ENCODE data around the gene LRP4.

Gene LRP4

DNA sequence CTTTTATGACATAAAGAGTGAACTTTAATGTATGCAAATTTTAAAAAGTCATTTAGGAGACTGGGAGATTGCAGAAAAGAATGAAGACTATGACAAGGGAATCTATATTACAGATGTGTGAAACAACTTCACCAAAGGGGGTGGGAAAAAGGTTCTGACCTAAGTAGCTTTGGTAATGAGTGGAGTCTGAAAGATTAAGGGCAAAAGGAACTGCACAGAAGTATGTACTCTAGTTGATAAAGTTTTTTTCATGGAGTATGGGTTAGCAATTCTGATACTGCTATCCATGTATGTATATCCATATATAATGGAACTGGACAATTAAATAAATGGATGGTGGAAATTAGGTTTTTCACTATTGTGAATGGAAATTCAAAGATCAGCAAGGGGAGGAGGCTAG, 81.5 kb downstream of the LRP4 start:
- H3K4me3 ChIP-seq, result no peak overlapping the region
- H3K27me3 ChIP-seq, result no peaks in the 10 kb centered on the region
- H3K36me3 ChIP-seq, result peaks cover 61% of the 10 kb centered on the region
- H3K27ac ChIP-seq, result no peak overlapping the region
- H4K20me1 ChIP-seq, result peaks cover 100% of the 10 kb centered on the region
- no peak overlapping the region for H3K4me2 ChIP-seq
- peaks cover 6% of the 10 kb centered on the region for H3K4me1 ChIP-seq
- H3K9ac ChIP-seq, result no peak overlapping the region
- no peaks in the 10 kb centered on the region for H3K9me3 ChIP-seq
- no peak for TF ChIP-seq Cebpa-rat (IDR thresholded peaks at IDR 0.05)

- peaks cover 100% of the 10 kb centered on the region for H4K20me1 ChIP-seq
- H3K4me3 ChIP-seq, result no peak overlapping the region
- no peaks in the 10 kb centered on the region for H3K9me3 ChIP-seq
- H3K4me1 ChIP-seq, result peaks cover 1% of the 10 kb centered on the region
- no peak for TF ChIP-seq Cebpa-rat (IDR thresholded peaks at IDR 0.05)
- H3K27ac ChIP-seq, result no peak overlapping the region
- H3K27me3 ChIP-seq, result no peaks in the 10 kb centered on the region
- no peak overlapping the region for H3K9ac ChIP-seq
- no peak overlapping the region for H3K4me2 ChIP-seq
- H3K36me3 ChIP-seq, result peaks cover 60% of the 10 kb centered on the region
Observed at GRCh38 chr11:46836431-46836830, 81.9 kb downstream of the LRP4 start.

GRCh38 chr11:46835897-46836296, 82.5 kb downstream of the LRP4 start:
- no peak overlapping the region for H3K9ac ChIP-seq
- no peak overlapping the region for H3K4me2 ChIP-seq
- no peaks in the 10 kb centered on the region for H3K9me3 ChIP-seq
- peaks cover 100% of the 10 kb centered on the region for H4K20me1 ChIP-seq
- H3K27me3 ChIP-seq, result no peaks in the 10 kb centered on the region
- H3K4me1 ChIP-seq, result no peaks in the 10 kb centered on the region
- H3K4me3 ChIP-seq, result no peak overlapping the region
- H3K36me3 ChIP-seq, result peaks cover 55% of the 10 kb centered on the region
- TF ChIP-seq Cebpa-rat (IDR thresholded peaks at IDR 0.05), result no peak
- no peak overlapping the region for H3K27ac ChIP-seq

DNA sequence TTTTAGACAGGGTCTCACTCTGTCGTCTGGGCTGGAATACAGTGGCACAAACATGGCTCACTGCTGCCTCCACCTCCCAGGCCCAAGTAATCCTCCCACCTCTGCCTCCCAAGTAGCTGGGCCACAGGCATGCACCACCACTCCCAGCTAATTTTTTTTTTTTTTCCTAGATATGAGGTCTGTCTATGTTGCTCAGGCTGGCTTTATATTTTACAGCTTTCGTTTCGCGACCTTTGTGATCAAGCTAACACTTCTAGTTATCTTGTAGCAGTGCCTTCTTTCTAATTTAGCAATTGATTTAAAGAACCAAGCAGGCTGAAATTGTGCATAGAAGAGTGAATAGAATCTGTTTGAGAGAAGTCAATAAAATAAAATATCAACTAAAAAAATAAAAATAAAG, 83.5 kb downstream of the LRP4 start:
- Histone ChIP-seq H3K36me3 (peaks cover 51% of the 10 kb centered on the region), H3K4me3 (no peak overlapping the region), H3K4me2 (no peak overlapping the region), H3K27me3 (no peaks in the 10 kb centered on the region), H4K20me1 (peaks cover 100% of the 10 kb centered on the region), H3K9me3 (no peaks in the 10 kb centered on the region), H3K4me1 (no peaks in the 10 kb centered on the region), H3K9ac (no peak overlapping the region), H3K27ac (no peak overlapping the region)
- no peak for TF ChIP-seq Cebpa-rat (IDR thresholded peaks at IDR 0.05)

DNA sequence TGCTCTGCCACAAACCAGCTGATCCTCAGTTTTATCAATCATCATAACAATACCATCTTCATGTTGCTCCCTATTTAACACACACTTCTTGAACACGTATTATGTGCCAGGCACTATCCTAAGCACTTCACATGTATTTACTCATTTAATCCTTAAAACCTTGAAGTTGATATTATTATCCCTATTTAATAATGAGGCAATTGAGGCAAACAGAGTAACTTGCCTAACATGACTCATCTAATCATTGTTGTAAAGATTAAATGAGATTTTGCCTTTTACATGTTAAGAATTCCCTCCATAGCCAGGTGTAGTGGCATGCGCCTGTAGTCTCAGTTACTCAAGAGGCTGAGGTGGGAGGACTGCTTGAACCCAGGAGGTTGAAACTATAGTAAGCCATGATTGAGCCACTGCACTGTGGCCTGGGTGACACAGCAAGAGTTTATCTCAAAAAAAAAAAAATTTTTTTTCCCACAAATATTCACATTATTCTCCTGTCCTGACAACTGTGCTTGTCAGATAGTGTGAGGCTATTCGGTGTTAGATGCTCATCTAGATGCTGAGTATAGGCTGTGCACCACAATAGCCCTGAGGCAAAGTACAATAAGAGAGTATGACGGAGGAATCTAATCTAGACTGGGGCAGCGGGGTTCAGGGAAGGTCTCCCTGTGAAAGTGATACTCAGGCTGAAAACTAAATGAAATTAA, 85.7 kb downstream of the LRP4 start:
- H3K4me2 ChIP-seq, result no peak overlapping the region
- H3K4me1 ChIP-seq, result peaks cover 9% of the 10 kb centered on the region
- H3K36me3 ChIP-seq, result peaks cover 36% of the 10 kb centered on the region
- no peak overlapping the region for H3K4me3 ChIP-seq
- H3K9ac ChIP-seq, result no peak overlapping the region
- peaks cover 100% of the 10 kb centered on the region for H4K20me1 ChIP-seq
- TF ChIP-seq Cebpa-rat (IDR thresholded peaks at IDR 0.05), result no peak
- no peaks in the 10 kb centered on the region for H3K27me3 ChIP-seq
- no peak overlapping the region for H3K27ac ChIP-seq
- H3K9me3 ChIP-seq, result no peaks in the 10 kb centered on the region

DNA sequence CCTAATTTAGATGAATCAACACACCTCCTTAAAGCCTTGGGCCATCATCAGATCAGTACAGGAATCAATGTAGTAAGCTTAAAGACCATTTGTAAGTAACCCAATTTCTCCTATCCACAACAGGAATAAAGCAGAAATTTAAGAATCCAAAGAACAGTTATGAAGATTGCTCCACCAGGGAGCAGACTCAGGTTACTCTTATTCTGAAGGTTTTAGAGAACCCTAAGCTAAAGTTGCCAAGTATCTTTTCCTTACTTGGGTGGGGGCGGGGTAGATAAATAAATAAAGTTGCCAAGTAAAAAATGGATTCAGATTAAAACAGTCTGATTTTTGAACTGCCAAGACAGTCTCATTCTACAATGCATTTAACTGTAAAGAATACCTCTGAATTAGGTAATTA, 90.4 kb downstream of the LRP4 start:
- no peak overlapping the region for H3K9ac ChIP-seq
- H3K4me3 ChIP-seq, result no peak overlapping the region
- no peaks in the 10 kb centered on the region for H3K27me3 ChIP-seq
- peaks cover 23% of the 10 kb centered on the region for H3K36me3 ChIP-seq
- H3K4me1 ChIP-seq, result peaks cover 27% of the 10 kb centered on the region
- no peak for TF ChIP-seq Cebpa-rat (IDR thresholded peaks at IDR 0.05)
- H3K9me3 ChIP-seq, result no peaks in the 10 kb centered on the region
- no peak overlapping the region for H3K4me2 ChIP-seq
- H3K27ac ChIP-seq, result no peak overlapping the region
- peaks cover 100% of the 10 kb centered on the region for H4K20me1 ChIP-seq

- no peak for TF ChIP-seq Cebpa-rat (IDR thresholded peaks at IDR 0.05)
- Histone ChIP-seq H3K27me3 (no peaks in the 10 kb centered on the region), H3K4me3 (peak overlapping the region; percentile 60), H4K20me1 (peaks cover 100% of the 10 kb centered on the region), H3K4me2 (peak overlapping the region; percentile 84), H3K27ac (no peak overlapping the region), H3K9me3 (no peaks in the 10 kb centered on the region), H3K9ac (peak overlapping the region; percentile 40), H3K4me1 (peaks cover 27% of the 10 kb centered on the region), H3K36me3 (peaks cover 30% of the 10 kb centered on the region)
Observed at GRCh38 chr11:46826310-46827044, 91.9 kb downstream of the LRP4 start.

DNA sequence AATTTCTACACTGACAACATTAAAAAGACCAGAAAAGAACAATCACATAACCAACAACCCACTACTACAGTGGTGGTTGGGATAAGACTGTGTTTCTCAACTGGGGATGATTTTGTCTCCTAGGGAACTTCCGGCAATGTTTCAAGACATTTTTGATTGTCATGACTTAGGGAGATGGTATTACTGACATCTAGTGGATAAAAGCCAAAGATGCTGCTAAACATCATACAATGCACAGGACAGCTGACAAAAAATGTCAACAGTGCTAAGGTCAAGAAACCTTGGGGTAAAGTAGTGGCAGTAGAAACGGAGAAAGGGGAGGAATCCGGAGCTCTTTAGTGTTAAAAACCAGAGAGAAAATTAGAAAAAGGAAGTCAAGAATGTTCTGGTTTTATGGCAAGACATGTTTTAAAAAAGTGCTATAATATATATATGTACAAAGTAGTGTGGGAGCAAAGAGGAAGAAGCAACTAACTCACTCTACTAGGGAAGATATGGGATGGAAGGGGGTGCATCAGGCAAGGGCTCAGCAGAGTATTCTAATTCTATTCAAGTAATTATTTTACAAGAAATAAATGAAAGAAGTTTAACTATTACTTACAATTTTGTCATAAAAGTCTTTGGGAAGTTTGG, 109.4 kb downstream of the LRP4 start:
- peaks cover 34% of the 10 kb centered on the region; the same call in 1 of the 2 replicates for H4K20me1 ChIP-seq
- no peak overlapping the region for H3K27ac ChIP-seq
- H3K9me3 ChIP-seq, result no peaks in the 10 kb centered on the region
- no peaks in the 10 kb centered on the region for H3K27me3 ChIP-seq
- TF ChIP-seq Cebpa-rat (IDR thresholded peaks at IDR 0.05), result no peak
- peaks cover 95% of the 10 kb centered on the region for H3K36me3 ChIP-seq
- no peak overlapping the region for H3K4me3 ChIP-seq
- H3K9ac ChIP-seq, result no peak overlapping the region
- H3K4me2 ChIP-seq, result no peak overlapping the region
- H3K4me1 ChIP-seq, result no peaks in the 10 kb centered on the region
